MM.1S (cell line): Measurements from ENCODE around the gene KRT34.

Source experiments
- EZH2 ChIP-seq: fragments of 300-600 bp; sonication (generic); optimal IDR thresholded peaks from 2 replicates; pipeline ENCODE3; 2017; ENCODE audit warnings: low read depth, mild to moderate bottlenecking, antibody characterized with exemption, low read length, mixed read lengths
- TF ChIP-seq, protein P1 (sequence below): fragments of 300-600 bp; sonication (generic); IDR thresholded peaks from 2 replicates; pipeline ENCODE4 v1.5.1; 2016; ENCODE audit warnings: antibody characterized with exemption, low read length, mixed read lengths

DNA sequence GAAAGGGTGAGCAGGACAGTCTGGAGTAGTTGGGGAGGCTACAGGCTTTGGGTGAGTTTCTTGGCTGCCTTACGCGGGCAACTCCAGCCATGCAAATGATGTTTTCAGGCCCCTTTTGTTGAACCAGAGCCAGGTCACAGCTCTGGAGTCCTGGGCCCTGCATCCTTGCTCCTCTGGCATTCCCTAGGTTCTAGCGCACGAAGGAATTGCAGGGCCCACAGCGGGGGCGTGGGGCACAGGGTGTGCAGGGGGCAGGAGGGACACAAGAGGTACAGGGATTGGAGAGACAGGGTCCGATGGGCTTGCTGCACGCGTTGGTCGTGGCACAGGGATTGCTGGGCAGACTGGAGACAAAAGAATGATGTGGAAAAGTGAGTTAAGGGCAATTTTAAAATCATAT lies 11.7 kb upstream of the KRT34 start:
- TF ChIP-seq, protein P1, sequence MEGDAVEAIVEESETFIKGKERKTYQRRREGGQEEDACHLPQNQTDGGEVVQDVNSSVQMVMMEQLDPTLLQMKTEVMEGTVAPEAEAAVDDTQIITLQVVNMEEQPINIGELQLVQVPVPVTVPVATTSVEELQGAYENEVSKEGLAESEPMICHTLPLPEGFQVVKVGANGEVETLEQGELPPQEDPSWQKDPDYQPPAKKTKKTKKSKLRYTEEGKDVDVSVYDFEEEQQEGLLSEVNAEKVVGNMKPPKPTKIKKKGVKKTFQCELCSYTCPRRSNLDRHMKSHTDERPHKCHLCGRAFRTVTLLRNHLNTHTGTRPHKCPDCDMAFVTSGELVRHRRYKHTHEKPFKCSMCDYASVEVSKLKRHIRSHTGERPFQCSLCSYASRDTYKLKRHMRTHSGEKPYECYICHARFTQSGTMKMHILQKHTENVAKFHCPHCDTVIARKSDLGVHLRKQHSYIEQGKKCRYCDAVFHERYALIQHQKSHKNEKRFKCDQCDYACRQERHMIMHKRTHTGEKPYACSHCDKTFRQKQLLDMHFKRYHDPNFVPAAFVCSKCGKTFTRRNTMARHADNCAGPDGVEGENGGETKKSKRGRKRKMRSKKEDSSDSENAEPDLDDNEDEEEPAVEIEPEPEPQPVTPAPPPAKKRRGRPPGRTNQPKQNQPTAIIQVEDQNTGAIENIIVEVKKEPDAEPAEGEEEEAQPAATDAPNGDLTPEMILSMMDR, result no peak
- no peak for TF ChIP-seq EZH2
